Upper lobe of right lung (tissue), 1 donor: ENCODE results near the gene BTBD1. TPM values are rescaled to one million over a fixed set of nuclear protein-coding genes. Genes with fewer than 3 reads are reported as not detected.

Experiments used
- ATAC-seq: fragments of 200-7000 bp; cut with Tn5 transposase; one replicate; pipeline ENCODE4 v1.9.1; 2020; ENCODE audit warnings: mild to moderate bottlenecking, moderate library complexity
- DNase-seq: peaks from one replicate; pipeline ENCODE4 v3.0.0-alpha.2; 2020
- H3K27ac ChIP-seq: fragments of 200-600 bp; one replicate; pipeline ENCODE4 v1.8.0; 2022
- H3K27me3 ChIP-seq: fragments of 200-600 bp; one replicate; pipeline ENCODE4 v1.8.0; 2022; ENCODE audit warnings: mild to moderate bottlenecking
- H3K36me3 ChIP-seq: fragments of 200-600 bp; one replicate; pipeline ENCODE4 v1.8.0; 2022
- H3K4me1 ChIP-seq: fragments of 200-600 bp; one replicate; pipeline ENCODE4 v1.8.0; 2022
- H3K4me3 ChIP-seq: fragments of 200-600 bp; one replicate; pipeline ENCODE4 v1.8.0; 2022; ENCODE audit warnings: mild to moderate bottlenecking
- H3K9me3 ChIP-seq: fragments of 200-600 bp; one replicate; pipeline ENCODE4 v1.8.0; 2022
- CTCF ChIP-seq: fragments of 200-600 bp; IDR thresholded peaks from one replicate; pipeline ENCODE4 v1.8.0; 2022; ENCODE audit warnings: antibody characterized with exemption
- intact Hi-C: fragments of 100-400 bp; cut with DNase I; formaldehyde crosslinking; loops from one replicate; pipeline ENCODE4 v1.11.0; 2022
- total RNA-seq: library from RNA; stranded (reverse); fragmentation: NEBNext Ultra II Directional; extraction: Animal tissue kit (Norgen Biotek cat#: 25700); gene quantifications from one replicate; pipeline ENCODE4 v1.2.1, GENCODE V29; 2021
- donor health status: DM: no; HTN: yes; CAD: no; lungs with severe emphysema.

The BTBD1 gene
- total RNA-seq, 1 donor from 2014 or later = 44.6 TPM

- no peaks in the 10 kb centered on the region for H3K36me3 ChIP-seq
- H3K4me1 ChIP-seq = peaks cover 62% of the 10 kb centered on the region
- H3K27ac ChIP-seq = no peak overlapping the region
- no peak for ATAC-seq
- no peak overlapping the region for H3K4me3 ChIP-seq
- H3K27me3 ChIP-seq = no peaks in the 10 kb centered on the region
- intact Hi-C loops = no loop called here
- no peaks in the 10 kb centered on the region for H3K9me3 ChIP-seq
- DNase-seq = no peak
- TF ChIP-seq CTCF = no peak
Observed at GRCh38 chr15:83061680-83062079, 5.4 kb downstream of the BTBD1 start.

GRCh38 chr15:83057696-83058376 lies 9.2 kb downstream of the BTBD1 start:
- H3K9me3 ChIP-seq = no peaks in the 10 kb centered on the region
- no peaks in the 10 kb centered on the region for H3K27me3 ChIP-seq
- DNase-seq (no peak), ATAC-seq (no peak)
- H3K27ac ChIP-seq = no peak overlapping the region
- peaks cover 32% of the 10 kb centered on the region for H3K4me1 ChIP-seq
- peaks cover 31% of the 10 kb centered on the region for H3K36me3 ChIP-seq
- H3K4me3 ChIP-seq = no peak overlapping the region
- intact Hi-C loops = no loop called here
- no peak for TF ChIP-seq CTCF

GRCh38 chr15:83057002-83057401 lies 10.1 kb downstream of the BTBD1 start:
- ATAC-seq (no peak), DNase-seq (no peak)
- Histone ChIP-seq H3K9me3 (no peaks in the 10 kb centered on the region), H3K27ac (no peak overlapping the region), H3K4me1 (peaks cover 24% of the 10 kb centered on the region), H3K4me3 (no peak overlapping the region), H3K27me3 (no peaks in the 10 kb centered on the region), H3K36me3 (peaks cover 37% of the 10 kb centered on the region)
- intact Hi-C loops = no loop called here
- TF ChIP-seq CTCF = no peak

GRCh38 chr15:83053151-83053550 lies 13.9 kb downstream of the BTBD1 start:
- no peak overlapping the region for H3K4me3 ChIP-seq
- peaks cover 64% of the 10 kb centered on the region for H3K36me3 ChIP-seq
- ATAC-seq = peak; percentile 63
- peaks cover 14% of the 10 kb centered on the region for H3K4me1 ChIP-seq
- H3K9me3 ChIP-seq = no peaks in the 10 kb centered on the region
- no peaks in the 10 kb centered on the region for H3K27me3 ChIP-seq
- no peak overlapping the region for H3K27ac ChIP-seq
- TF ChIP-seq CTCF = no peak
- intact Hi-C loops = no loop called here
- DNase-seq = no peak

GRCh38 chr15:83046558-83047127 lies 20.4 kb downstream of the BTBD1 start:
- H3K27ac ChIP-seq = no peak overlapping the region
- H3K4me1 ChIP-seq = peaks cover 3% of the 10 kb centered on the region
- intact Hi-C loops = no loop called here
- ATAC-seq = no peak
- no peak for DNase-seq
- no peak overlapping the region for H3K4me3 ChIP-seq
- no peak for TF ChIP-seq CTCF
- peaks cover 82% of the 10 kb centered on the region for H3K36me3 ChIP-seq
- no peaks in the 10 kb centered on the region for H3K9me3 ChIP-seq
- H3K27me3 ChIP-seq = no peaks in the 10 kb centered on the region
